Measurements from ENCODE around the gene HOMER1. TPM values are rescaled to one million over a fixed set of nuclear protein-coding genes. Genes with fewer than 3 reads are reported as not detected.

Gene HOMER1
- total RNA-seq, 2 donors from 2014 or later: 42.4 to 43.3 TPM

- 45 to 48% methylated on average over 3 of the region's 3 CpGs for WGBS, 2 experiments (ENCODE audit: insufficient coverage in 1 of 2, insufficient read length in 1 of 2)
- H3K27ac Mint-ChIP-seq: no peak overlapping the region
- H3K9me3 Mint-ChIP-seq: no peaks in the 10 kb centered on the region
- H3K4me3 ChIP-seq (ENCODE audit: low read length): no peak overlapping the region
- H3K36me3 ChIP-seq (ENCODE audit: control insufficient read depth, insufficient read depth, low read length): no peaks in the 10 kb centered on the region
- peaks cover 8% of the 10 kb centered on the region for H3K4me1 Mint-ChIP-seq
- no peaks in the 10 kb centered on the region for H3K36me3 Mint-ChIP-seq (ENCODE audit: low read depth)
- H3K9ac ChIP-seq (ENCODE audit: extremely low read depth, low read length, poor library complexity, severe bottlenecking): no peak overlapping the region
- DNase-seq: no peak
- no peaks in the 10 kb centered on the region for H3K4me1 ChIP-seq (ENCODE audit: control insufficient read depth, insufficient read depth, low read length)
- H3K4me3 Mint-ChIP-seq: no peak overlapping the region
- no peak overlapping the region for H3K27ac ChIP-seq (ENCODE audit: low read depth, low read length)
- H3K27me3 Mint-ChIP-seq (ENCODE audit: insufficient read depth): peaks cover 49% of the 10 kb centered on the region
- no peaks in the 10 kb centered on the region for H3K9me3 ChIP-seq (ENCODE audit: control insufficient read depth, low read length)
- H3K27me3 ChIP-seq (ENCODE audit: control insufficient read depth, insufficient read depth, low read length, poor library complexity, severe bottlenecking): peaks cover 64% of the 10 kb centered on the region
- TF ChIP-seq, protein P1, sequence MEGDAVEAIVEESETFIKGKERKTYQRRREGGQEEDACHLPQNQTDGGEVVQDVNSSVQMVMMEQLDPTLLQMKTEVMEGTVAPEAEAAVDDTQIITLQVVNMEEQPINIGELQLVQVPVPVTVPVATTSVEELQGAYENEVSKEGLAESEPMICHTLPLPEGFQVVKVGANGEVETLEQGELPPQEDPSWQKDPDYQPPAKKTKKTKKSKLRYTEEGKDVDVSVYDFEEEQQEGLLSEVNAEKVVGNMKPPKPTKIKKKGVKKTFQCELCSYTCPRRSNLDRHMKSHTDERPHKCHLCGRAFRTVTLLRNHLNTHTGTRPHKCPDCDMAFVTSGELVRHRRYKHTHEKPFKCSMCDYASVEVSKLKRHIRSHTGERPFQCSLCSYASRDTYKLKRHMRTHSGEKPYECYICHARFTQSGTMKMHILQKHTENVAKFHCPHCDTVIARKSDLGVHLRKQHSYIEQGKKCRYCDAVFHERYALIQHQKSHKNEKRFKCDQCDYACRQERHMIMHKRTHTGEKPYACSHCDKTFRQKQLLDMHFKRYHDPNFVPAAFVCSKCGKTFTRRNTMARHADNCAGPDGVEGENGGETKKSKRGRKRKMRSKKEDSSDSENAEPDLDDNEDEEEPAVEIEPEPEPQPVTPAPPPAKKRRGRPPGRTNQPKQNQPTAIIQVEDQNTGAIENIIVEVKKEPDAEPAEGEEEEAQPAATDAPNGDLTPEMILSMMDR (conservative IDR thresholded peaks at IDR 0.05): no peak
Measured at GRCh38 chr5:79562351-79563246, 48.7 kb upstream of the HOMER1 start.

DNA sequence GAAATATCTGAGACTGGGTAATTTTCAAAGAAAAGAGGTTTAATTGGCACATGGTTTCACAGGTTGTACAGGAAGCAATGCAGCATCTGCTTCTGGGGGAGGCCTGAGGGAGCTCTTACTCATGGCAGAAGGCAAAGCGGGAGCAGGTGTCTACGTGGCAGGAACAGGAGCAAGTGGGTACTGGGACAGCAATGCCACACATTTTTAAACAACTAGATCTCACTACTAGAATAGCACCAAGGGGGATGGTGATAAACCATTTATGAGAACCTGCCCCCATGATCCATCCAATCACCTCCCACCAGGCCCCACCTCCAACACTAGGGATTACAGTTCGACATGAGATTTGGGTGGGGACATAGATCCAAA, 47.6 kb upstream of the HOMER1 start:
- DNase-seq: no peak
- Histone ChIP-seq H3K4me1 (ENCODE audit: control insufficient read depth, insufficient read depth, low read length) (no peaks in the 10 kb centered on the region), H3K9ac (ENCODE audit: extremely low read depth, low read length, poor library complexity, severe bottlenecking) (no peak overlapping the region), H3K27me3 (ENCODE audit: control insufficient read depth, insufficient read depth, low read length, poor library complexity, severe bottlenecking) (peaks cover 64% of the 10 kb centered on the region), H3K27ac (ENCODE audit: low read depth, low read length) (no peak overlapping the region), H3K9me3 (ENCODE audit: control insufficient read depth, low read length) (no peaks in the 10 kb centered on the region), H3K36me3 (ENCODE audit: control insufficient read depth, insufficient read depth, low read length) (no peaks in the 10 kb centered on the region), H3K4me3 (ENCODE audit: low read length) (no peak overlapping the region)
- Mint-ChIP-seq H3K36me3 (ENCODE audit: low read depth) (no peaks in the 10 kb centered on the region), H3K27me3 (ENCODE audit: insufficient read depth) (peaks cover 49% of the 10 kb centered on the region), H3K27ac (no peak overlapping the region), H3K4me1 (peaks cover 8% of the 10 kb centered on the region), H3K4me3 (no peak overlapping the region), H3K9me3 (no peaks in the 10 kb centered on the region)
- TF ChIP-seq, protein P1 (conservative IDR thresholded peaks at IDR 0.05): no peak
- WGBS, 2 experiments (ENCODE audit: insufficient coverage in 1 of 2, insufficient read length in 1 of 2): 95% methylated on average over 3 of the region's 3 CpGs; no CpG with 5 or more reads in 1 of the 2 experiments

- Mint-ChIP-seq H3K9me3 (no peaks in the 10 kb centered on the region), H3K27ac (no peak overlapping the region), H3K36me3 (ENCODE audit: low read depth) (no peaks in the 10 kb centered on the region), H3K4me1 (peaks cover 8% of the 10 kb centered on the region), H3K27me3 (ENCODE audit: insufficient read depth) (peaks cover 49% of the 10 kb centered on the region), H3K4me3 (no peak overlapping the region)
- Histone ChIP-seq H3K27me3 (ENCODE audit: control insufficient read depth, insufficient read depth, low read length, poor library complexity, severe bottlenecking) (peaks cover 60% of the 10 kb centered on the region), H3K9ac (ENCODE audit: extremely low read depth, low read length, poor library complexity, severe bottlenecking) (no peak overlapping the region), H3K4me1 (ENCODE audit: control insufficient read depth, insufficient read depth, low read length) (no peaks in the 10 kb centered on the region), H3K9me3 (ENCODE audit: control insufficient read depth, low read length) (no peaks in the 10 kb centered on the region), H3K36me3 (ENCODE audit: control insufficient read depth, insufficient read depth, low read length) (no peaks in the 10 kb centered on the region), H3K27ac (ENCODE audit: low read depth, low read length) (no peak overlapping the region), H3K4me3 (ENCODE audit: low read length) (no peak overlapping the region)
- 84 to 93% methylated on average over 2 to 4 of the region's 4 CpGs for WGBS, 2 experiments (ENCODE audit: insufficient coverage in 1 of 2, insufficient read length in 1 of 2)
- no peak for DNase-seq
- TF ChIP-seq, protein P1 (conservative IDR thresholded peaks at IDR 0.05): no peak
Measured at GRCh38 chr5:79560771-79561524, 47.0 kb upstream of the HOMER1 start.
